HG03571 (cell line): ENCODE data around the gene KCNIP4.

ENCODE experiments used
- ATAC-seq: cut with Tn5 transposase; IDR thresholded peaks from one replicate; pipeline ENCODE4 v1.9.1; 2021; ENCODE audit not compliant: unreplicated experiment

Gene KCNIP4

GRCh38 chr4:21097865-21098264 lies 850.7 kb downstream of the KCNIP4 start:
- no peak for ATAC-seq

DNA sequence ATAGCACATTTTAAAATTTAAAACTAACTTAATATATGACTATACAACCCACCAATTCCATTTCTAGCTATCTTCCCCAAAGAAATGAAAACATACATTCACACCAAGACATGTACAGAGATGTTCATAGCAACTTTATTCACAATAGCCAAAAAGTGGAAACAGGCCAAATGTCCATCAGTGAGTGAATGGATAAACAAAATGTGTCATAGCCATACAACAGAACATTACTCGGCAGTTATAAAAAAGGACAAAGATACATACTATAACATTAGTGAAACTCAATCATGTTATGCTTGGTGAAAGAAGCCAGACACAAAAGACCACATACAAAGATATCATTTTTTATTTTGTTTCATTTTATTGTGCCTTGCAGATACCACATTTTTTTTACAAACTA lies 851.5 kb downstream of the KCNIP4 start:
- ATAC-seq = no peak

DNA sequence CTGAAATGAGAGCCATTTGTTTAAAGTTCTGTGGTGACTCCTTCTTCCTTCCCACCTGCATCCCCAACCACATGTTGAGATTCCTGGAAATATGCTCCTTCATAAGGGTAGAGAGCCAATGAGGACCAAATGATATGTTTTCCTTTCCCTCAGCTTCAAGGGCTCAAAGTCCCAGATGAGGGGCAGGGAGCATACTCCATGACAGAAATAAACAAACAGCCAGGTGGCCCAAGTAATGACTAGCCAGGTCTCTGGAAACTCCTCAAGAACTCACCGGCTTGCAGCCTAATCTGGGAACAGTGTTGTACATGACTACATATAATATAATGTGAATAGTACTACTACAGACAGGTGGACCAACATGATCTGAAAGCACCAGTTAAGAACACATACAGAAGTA lies 856.0 kb downstream of the KCNIP4 start:
- no peak for ATAC-seq

DNA sequence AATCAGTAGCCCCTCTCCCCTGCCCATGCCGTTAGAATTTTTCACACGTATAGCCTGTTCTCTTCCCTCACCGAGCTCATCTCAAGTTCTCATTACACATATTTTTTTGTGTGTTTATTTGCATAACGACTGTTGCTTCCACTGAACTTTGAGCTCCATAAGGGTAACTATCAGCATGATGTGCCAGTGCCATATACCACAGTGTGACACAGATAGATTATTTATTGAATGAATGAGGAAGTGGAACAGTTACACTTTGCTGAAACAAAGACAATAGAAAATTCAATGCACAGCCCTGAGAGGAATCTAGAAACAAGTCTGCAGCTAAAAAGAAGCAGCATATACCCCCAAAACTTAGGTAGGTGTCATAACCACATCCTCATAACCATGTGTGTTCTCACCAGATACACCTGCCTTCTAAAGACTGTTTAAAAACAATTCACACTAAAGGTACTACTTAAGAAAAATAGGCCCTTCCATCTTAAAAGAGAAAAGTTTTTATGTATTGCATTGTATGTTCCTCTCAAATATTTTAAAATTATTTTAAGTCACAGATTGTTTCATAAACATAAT lies 858.4 kb downstream of the KCNIP4 start:
- ATAC-seq = no peak

DNA sequence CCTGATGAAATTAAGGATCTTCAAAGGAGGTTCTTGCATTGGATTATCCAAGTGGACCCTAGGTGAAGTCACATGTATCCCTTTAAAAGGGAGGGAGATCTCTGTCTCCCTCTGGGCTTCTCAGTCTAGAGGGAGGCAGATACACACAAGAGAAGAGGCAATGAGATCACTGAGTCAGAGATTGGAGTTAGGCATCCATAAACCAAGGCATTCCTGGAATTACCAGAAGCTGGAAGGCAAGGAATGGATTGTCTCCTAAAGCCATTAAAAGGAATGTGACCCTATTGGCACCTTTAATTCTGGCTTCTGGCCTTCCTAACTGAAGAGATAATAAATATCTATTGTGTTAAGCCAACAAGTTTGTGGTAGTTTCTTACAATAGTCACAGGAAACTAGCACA lies 865.2 kb downstream of the KCNIP4 start:
- no peak for ATAC-seq

DNA sequence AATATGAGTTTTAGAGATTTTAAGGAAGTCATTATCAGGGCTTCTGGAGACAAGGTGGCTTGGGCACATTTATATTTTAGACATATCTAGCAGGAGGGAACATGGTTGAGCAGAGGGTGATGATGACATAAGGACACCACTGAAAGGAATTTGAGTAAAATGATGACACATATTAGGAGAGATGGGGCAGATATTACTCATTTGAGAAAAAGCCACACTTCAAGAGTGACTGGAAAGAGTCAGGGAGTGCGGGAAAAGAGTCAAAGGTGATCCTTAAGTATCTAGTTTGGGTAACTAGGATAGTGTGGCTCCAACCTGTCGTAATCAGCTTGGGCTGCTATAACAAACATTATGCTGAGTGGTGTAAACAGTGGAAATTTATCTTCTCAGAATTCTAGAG lies 870.6 kb downstream of the KCNIP4 start:
- ATAC-seq = no peak

- ATAC-seq = no peak
These were observed 881.2 kb downstream of the KCNIP4 start for GRCh38 chr4:21067351-21067750.

DNA sequence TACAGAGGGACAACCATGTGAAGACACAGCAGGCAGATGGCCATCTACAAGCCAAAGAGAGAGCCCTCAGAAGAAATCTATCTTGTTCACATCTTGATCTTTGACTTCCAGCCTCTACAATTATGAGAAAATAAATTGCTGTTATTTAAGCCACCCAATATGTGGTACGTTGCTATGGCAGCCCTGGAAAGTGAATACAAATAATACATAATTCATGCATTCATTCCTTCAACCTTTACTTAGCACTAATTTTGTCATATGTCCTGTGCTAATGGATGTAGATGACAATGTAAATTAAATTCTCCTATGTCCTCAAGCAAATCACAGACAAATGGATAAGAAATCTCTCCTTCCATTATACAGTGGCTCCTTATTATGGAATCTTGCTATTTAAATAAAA lies 886.7 kb downstream of the KCNIP4 start:
- ATAC-seq = no peak

DNA sequence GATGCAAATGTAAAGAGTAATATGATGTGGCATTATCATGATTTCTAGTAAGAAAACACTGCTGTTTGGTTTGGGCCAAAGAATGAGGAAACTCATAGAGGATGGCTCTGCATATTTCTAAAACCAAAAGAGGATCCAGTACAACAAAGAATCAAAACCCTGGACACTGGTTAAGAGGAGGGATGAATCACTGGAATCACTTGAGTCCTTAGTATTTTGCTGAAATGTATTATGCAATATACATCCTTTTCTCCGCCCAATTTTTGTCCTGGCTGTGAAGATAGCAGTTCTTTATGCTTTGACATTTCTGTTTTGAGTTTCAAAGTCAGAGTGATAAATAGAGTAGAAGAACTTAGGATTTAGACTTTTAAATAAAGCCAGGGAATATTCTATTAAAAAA lies 902.4 kb downstream of the KCNIP4 start:
- no peak for ATAC-seq

DNA sequence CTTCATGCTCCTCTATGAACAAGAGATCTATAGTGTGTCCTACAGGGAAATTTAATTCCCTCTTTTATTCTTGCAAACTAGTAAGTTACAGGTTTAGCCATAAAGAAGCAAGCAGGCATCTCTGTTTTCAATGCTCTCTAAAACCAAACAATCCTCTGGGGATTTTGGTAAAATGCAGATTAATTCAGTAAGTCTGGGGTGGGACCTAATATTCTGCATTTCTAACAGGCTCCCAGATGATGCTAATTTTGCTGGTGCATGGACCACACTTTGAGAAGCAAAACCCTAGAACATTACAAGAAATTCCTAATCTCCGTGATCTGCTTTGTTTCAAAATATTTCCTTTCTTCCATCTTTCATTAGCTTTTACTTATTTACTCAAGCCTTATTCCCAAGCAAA lies 903.5 kb downstream of the KCNIP4 start:
- no peak for ATAC-seq

DNA sequence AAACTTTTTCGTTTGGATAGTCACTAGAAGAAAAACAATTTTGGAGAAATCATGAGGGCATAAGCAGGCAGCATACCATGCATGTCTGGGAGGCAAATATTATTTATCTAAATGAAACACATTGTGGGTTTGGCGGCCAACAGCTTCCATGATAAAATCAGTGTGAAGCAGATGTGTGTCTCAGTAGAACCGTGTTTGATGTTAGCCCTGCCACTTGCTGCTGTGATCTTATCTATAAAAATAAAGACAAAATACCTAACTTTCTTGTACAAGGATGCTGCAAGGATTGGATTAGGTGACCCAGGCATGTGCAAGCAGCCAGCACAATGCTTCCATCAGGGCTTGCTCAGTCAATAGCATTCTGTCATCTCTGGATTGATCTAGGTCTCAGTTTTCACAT lies 906.9 kb downstream of the KCNIP4 start:
- no peak for ATAC-seq

DNA sequence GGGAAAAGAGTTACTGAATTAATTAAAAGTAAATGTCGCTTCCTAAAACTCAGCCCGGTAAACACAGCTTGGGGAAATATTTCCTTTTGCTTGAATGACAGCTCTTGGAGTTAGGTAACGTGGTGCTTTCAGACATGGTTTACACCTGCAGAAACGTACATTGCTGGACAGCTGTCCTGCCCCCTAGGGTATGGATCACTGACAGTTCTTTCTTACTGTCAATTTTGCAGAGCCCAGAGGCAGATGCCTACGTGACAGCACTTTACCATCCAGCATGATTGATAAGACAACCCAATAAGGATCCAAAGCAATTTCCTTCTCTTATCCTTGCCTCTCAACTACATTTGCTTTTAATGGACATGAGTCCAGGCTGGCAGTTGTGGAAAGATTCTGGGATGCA lies 913.8 kb downstream of the KCNIP4 start:
- ATAC-seq = no peak

- ATAC-seq = no peak
These were observed 916.4 kb downstream of the KCNIP4 start for GRCh38 chr4:21032089-21032645.

GRCh38 chr4:21018817-21019216 lies 929.8 kb downstream of the KCNIP4 start:
- no peak for ATAC-seq

DNA sequence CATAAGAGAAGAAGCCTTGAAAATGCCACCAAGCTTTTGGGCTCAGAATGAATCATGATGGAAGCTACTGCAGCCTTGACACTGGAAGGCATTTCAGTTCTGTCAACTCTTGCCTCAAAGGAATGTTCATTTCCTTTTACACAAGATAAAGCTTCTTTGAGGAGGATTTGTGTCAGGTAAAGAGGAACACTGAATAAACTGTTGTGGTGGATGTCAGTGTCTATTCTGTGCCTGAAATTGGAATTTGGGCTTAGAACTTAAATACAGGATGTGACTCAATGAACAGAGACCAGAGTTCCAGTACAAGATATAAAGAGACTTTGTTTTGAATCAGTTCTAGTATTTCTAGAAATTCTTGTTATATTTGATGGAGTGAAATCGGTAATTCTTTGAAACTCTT lies 935.1 kb downstream of the KCNIP4 start:
- ATAC-seq = no peak

DNA sequence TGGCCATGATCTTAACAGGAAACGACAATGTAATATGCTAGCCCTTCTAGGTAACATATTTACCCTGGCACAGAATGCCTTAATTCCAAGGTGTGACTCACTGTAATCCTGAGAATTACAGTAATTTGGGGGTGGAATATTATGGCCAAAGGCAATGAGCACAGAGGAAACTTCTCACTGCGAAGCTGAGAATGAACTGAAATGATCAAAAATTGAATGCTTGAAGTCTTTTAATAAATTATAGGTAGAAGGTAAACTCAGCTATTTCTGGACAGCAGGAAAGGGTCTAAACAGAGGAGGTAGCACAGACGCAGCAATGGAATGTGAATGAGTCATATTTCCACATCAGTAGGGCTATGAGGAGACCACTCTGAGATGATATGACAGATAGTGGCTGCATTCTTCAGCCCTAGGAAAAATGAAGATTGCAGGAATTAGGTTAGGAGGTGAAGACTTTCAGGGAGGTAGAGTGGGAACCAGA lies 935.7 kb downstream of the KCNIP4 start:
- ATAC-seq = no peak

GRCh38 chr4:21011106-21011505 lies 937.5 kb downstream of the KCNIP4 start:
- ATAC-seq = no peak

DNA sequence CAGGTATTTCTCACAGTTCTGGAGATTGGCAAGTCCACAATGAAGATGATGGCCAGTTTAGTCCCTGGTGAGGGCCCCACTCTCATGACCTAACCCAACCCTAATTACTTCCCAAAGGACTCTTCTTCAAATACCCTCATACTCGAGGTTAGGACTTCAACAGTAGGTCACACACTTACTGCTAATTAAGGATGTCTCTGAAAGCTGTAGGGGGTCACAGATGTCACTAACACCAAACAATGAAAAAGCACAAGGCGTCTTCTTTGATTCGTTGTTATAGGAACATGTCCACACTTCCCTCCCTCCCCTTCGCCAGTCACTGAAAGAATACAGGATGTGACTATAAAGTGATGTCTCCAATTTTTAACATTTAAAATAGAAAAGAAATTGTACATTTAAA lies 938.6 kb downstream of the KCNIP4 start:
- ATAC-seq = no peak

DNA sequence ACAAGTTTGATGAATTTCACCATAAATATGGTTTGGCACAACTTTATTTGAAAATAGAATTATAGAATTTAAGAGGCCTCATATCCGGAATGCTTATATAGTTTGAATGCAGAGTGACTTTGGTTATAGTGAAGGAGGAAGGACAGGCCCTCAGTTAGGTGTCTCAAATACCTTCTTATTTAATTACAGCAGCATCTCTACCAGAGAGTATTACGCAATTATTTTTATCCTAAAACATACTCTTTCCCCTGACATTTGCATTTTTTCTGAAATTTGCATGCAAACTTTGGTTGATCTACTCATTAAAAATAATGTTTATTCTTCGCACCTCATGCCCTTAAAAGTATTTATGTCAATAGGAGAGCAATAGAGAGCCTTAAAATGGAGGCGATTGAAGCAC lies 942.9 kb downstream of the KCNIP4 start:
- ATAC-seq = no peak

- no peak for ATAC-seq
These were observed 945.6 kb downstream of the KCNIP4 start for GRCh38 chr4:21002976-21003375.

- ATAC-seq = no peak
These were observed 946.3 kb downstream of the KCNIP4 start for GRCh38 chr4:21002286-21002685.

DNA sequence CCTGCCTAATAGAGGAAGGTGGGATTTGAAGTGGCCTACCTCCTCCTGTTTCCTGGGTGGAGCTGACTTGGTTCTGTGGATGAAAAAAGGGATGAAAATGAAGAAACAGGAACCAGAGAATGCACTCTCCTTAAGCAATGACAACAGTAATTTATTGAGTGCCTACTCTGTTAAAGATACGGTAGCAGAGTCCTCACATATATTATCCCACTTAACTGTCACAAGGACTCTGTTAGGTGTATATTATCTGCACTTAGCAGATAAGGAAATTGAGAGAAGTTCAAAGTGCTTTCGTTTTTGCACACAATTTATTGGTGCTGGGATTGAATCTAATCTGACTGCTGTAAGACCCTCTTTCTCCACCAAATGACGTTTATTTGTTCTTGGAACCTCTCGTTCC lies 947.1 kb downstream of the KCNIP4 start:
- no peak for ATAC-seq

GRCh38 chr4:20997886-20998285 lies 950.7 kb downstream of the KCNIP4 start:
- ATAC-seq = no peak
